Activated B cell treated with CpG ODN at 0.5 μM for 24 hours (primary cell): ENCODE measurements around the gene KLHL3. TPM values are rescaled to one million over a fixed set of nuclear protein-coding genes. Genes with fewer than 3 reads are reported as not detected.

Source experiments
- ATAC-seq: fragments of 200-7000 bp; cut with Tn5 transposase; one replicate; pipeline ENCODE4 v1.10.0; 2021; ENCODE audit warnings: low read depth, mild to moderate bottlenecking, moderate library complexity
- CTCF ChIA-PET: fragments of 350-600 bp; sonication (Branson Sonifier 250); formaldehyde crosslinking; loops from one replicate; lab custom pipeline; 2021; ENCODE audit warnings: antibody characterized with exemption; lab: Charles Lee
- POLR2A ChIA-PET: fragments of 350-600 bp; sonication (Branson Sonifier 250); formaldehyde crosslinking; loops from one replicate; lab custom pipeline; 2021; ENCODE audit warnings: antibody characterized with exemption; lab: Charles Lee
- DNase-seq: peaks from one replicate; pipeline ENCODE4 v3.0.0; 2022
- H3K27ac Mint-ChIP-seq: one replicate; pipeline ENCODE4 v1.8.0; 2020; ENCODE audit warnings: mixed read lengths
- H3K27me3 Mint-ChIP-seq: one replicate; pipeline ENCODE4 v1.8.0; 2021; ENCODE audit warnings: mixed read lengths
- H3K36me3 Mint-ChIP-seq: one replicate; pipeline ENCODE4 v1.8.0; 2021; ENCODE audit warnings: low read depth, mixed read lengths
- H3K4me1 Mint-ChIP-seq: one replicate; pipeline ENCODE4 v1.8.0; 2021; ENCODE audit warnings: mixed read lengths
- H3K4me3 Mint-ChIP-seq: one replicate; pipeline ENCODE4 v1.8.0; 2020; ENCODE audit warnings: mild to moderate bottlenecking, mixed read lengths
- H3K9me3 Mint-ChIP-seq: one replicate; pipeline ENCODE4 v1.8.0; 2020; ENCODE audit warnings: mixed read lengths
- intact Hi-C: fragments of 100-400 bp; cut with micrococcal nuclease; formaldehyde crosslinking; loops from one replicate; pipeline ENCODE4 v1.15.1; 2024
- total RNA-seq: library from RNA; stranded (reverse); gene quantifications from 2 replicates; pipeline ENCODE4 v1.2.3, GENCODE V29; 2022
- TF ChIP-seq, protein P1 (sequence below): fragments of 200-600 bp; IDR thresholded peaks from one replicate; pipeline ENCODE4 v1.8.0; 2022; ENCODE audit warnings: antibody characterized with exemption, mild to moderate bottlenecking

KLHL3 gene
- total RNA-seq, 1 donor from 2014 or later: 5.9 TPM

DNA sequence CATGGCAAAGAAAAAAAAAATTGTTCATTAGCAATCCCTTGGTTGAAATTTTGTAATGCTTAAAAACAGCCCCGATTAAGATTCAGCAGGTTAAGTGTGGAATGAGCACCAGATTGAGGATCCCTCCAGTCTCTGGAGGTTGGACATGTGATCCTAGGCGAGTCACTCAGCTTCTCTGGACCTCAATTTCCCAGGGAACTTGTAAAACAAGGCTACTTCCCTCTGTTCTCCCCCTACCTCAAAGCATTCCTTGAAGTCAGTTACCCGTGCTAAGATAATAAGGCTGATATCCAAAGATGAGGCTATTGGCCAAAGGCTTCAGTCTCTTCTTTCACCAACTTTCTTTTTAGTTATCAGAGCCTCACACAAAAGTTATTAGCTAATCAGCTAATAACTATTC, 2.9 kb downstream of the KLHL3 start:
- ATAC-seq (no peak), DNase-seq (no peak)
- Mint-ChIP-seq H3K4me1 (no peaks in the 10 kb centered on the region), H3K9me3 (peaks cover 3% of the 10 kb centered on the region), H3K27me3 (peaks cover 2% of the 10 kb centered on the region), H3K27ac (no peak overlapping the region), H3K4me3 (no peak overlapping the region), H3K36me3 (no peaks in the 10 kb centered on the region)
- TF ChIP-seq, protein P1, sequence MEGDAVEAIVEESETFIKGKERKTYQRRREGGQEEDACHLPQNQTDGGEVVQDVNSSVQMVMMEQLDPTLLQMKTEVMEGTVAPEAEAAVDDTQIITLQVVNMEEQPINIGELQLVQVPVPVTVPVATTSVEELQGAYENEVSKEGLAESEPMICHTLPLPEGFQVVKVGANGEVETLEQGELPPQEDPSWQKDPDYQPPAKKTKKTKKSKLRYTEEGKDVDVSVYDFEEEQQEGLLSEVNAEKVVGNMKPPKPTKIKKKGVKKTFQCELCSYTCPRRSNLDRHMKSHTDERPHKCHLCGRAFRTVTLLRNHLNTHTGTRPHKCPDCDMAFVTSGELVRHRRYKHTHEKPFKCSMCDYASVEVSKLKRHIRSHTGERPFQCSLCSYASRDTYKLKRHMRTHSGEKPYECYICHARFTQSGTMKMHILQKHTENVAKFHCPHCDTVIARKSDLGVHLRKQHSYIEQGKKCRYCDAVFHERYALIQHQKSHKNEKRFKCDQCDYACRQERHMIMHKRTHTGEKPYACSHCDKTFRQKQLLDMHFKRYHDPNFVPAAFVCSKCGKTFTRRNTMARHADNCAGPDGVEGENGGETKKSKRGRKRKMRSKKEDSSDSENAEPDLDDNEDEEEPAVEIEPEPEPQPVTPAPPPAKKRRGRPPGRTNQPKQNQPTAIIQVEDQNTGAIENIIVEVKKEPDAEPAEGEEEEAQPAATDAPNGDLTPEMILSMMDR: no peak
- CTCF ChIA-PET: interaction anchor here (1.1 to 1.7 kb wide), 3 partner anchors 8 to 73 kb away, joined by 3 to 5 read pairs (median 4); no protein-coding TSS in a partner anchor
- intact Hi-C loops: no loop called here
- POLR2A ChIA-PET: no interaction called here

DNA sequence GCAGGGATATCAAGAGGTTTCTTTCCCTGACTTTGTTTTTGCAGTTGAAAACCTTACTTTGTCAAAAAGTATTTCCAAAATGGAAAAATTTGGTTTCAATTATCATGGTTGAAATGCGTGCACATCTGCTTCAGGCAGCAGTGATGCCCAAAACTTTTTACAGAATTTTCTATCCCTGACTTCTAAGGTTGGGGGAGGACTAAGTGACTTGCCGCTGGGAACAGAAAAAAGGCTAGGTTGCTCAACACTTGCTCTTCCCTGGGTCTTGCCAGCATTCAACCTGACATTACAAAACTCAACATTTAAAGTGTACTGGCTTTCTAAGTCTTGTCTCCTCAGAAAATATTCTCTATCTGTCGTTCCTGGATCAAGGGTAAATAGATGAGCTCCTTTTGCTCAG, 4.7 kb downstream of the KLHL3 start:
- TF ChIP-seq, protein P1: no peak
- ATAC-seq (no peak), DNase-seq (no peak)
- Mint-ChIP-seq H3K4me1 (no peaks in the 10 kb centered on the region), H3K4me3 (no peak overlapping the region), H3K36me3 (no peaks in the 10 kb centered on the region), H3K9me3 (no peaks in the 10 kb centered on the region), H3K27me3 (peaks cover 2% of the 10 kb centered on the region), H3K27ac (no peak overlapping the region)
- CTCF ChIA-PET: interaction anchor here (1.4 to 1.7 kb wide), 2 partner anchors 10 to 12 kb away, joined by 3 to 5 read pairs; no protein-coding TSS in a partner anchor
- intact Hi-C loops: no loop called here
- POLR2A ChIA-PET: interaction anchor here (1.0 kb wide), 1 partner anchor 10 kb away, joined by 3 read pairs; no protein-coding TSS in a partner anchor

DNA sequence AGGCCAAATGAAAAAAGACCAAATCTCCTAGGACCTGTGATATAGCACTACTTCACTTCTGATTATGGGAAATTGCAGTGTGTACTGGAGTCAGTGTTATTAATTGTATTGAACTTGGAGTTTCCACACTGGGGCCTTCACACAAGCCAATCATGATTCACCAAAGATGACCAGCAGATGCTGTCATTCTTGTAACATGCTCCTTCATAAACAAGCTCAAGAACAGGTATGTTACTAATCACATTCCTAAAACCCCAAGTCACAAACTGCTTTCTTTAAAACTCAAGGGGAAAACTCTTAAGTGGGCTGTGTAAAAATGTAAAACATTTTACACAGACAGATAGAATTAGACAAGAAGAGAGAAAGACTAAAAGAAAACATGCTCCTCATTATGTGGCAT, 5.6 kb downstream of the KLHL3 start:
- ChIA-PET POLR2A (interaction anchor here (1.0 kb wide), 1 partner anchor 9 kb away, joined by 3 read pairs; no protein-coding TSS in a partner anchor), CTCF (no interaction called here)
- Mint-ChIP-seq H3K4me3 (no peak overlapping the region), H3K9me3 (no peaks in the 10 kb centered on the region), H3K36me3 (no peaks in the 10 kb centered on the region), H3K4me1 (no peaks in the 10 kb centered on the region), H3K27me3 (peaks cover 2% of the 10 kb centered on the region), H3K27ac (no peak overlapping the region)
- DNase-seq: no peak
- no peak for ATAC-seq
- TF ChIP-seq, protein P1: no peak
- intact Hi-C loops: no loop called here

DNA sequence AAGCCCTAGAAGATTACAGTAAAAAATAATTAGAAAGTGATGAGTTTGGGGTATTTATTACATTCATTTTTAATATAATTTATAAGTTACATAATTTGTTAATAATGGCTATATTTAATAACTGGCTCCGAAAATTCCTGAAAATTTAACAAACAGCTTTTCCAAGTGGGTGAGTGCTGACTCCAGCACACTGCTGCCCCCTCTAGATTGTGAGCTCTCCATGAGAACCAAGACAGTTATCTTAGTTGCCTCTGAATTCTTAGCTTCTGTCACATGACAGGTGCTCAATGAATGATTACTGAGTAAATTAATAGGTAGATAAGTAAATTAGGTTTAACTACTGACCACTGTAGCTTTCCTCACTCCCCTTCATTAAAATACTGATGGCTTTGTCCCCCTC, 7.8 kb downstream of the KLHL3 start:
- Mint-ChIP-seq H3K36me3 (no peaks in the 10 kb centered on the region), H3K27me3 (peaks cover 2% of the 10 kb centered on the region), H3K27ac (no peak overlapping the region), H3K4me3 (no peak overlapping the region), H3K9me3 (no peaks in the 10 kb centered on the region), H3K4me1 (no peaks in the 10 kb centered on the region)
- ChIA-PET POLR2A (no interaction called here), CTCF (no interaction called here)
- no peak for DNase-seq
- intact Hi-C loops: no loop called here
- ATAC-seq: no peak
- TF ChIP-seq, protein P1: no peak

DNA sequence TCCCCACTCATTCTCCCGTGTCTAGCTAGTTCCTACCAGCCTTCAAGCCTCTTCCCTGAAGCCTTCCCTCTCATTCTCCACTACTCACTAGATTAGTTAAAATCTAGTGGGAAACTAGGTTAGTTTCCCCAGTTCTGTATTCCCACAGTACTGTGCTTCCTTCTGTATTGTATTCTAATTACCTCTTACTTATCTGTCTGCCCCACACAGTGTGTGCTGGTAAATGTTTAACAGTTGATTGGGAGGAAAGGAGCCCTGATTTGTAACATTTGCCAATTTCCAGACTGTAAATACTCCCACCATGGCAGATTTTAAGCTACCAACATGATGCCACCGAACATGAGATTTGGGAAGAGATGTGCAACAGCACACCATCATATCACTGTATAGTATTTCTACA, 8.3 kb downstream of the KLHL3 start:
- H3K4me1 Mint-ChIP-seq: no peaks in the 10 kb centered on the region
- H3K4me3 Mint-ChIP-seq: no peak overlapping the region
- H3K27ac Mint-ChIP-seq: no peak overlapping the region
- ChIA-PET POLR2A (no interaction called here), CTCF (no interaction called here)
- intact Hi-C loops: no loop called here
- TF ChIP-seq, protein P1: no peak
- no peaks in the 10 kb centered on the region for H3K9me3 Mint-ChIP-seq
- DNase-seq (no peak), ATAC-seq (no peak)
- no peaks in the 10 kb centered on the region for H3K27me3 Mint-ChIP-seq
- no peaks in the 10 kb centered on the region for H3K36me3 Mint-ChIP-seq
